HG02943 (cell line): ENCODE results near the gene CACNA1G.

ENCODE experiments used
- ATAC-seq: cut with Tn5 transposase; IDR thresholded peaks from one replicate; pipeline ENCODE4 v1.9.1; 2021; ENCODE audit warnings: mild to moderate bottlenecking, low read depth, moderate library complexity; ENCODE audit not compliant: unreplicated experiment

Gene CACNA1G

DNA sequence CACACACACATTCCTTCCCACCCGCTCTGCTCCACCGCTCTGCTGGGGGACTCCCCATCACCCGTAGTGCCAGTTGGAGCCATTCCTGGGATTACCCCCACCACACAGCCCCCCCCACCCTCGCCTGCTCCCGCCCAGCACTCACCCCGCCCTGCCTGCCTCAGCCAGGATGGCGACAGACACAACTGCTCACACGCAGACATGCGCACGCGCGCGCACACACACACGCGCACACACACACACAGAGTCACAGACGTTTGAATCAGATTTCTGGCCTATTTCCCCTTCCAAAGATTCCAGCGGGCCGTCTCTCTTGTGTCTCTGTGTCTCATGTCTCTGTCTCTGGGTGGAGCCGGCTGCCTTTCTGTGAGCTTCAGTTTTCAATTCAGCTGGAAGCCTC lies 4.4 kb downstream of the CACNA1G start:
- no peak for ATAC-seq

DNA sequence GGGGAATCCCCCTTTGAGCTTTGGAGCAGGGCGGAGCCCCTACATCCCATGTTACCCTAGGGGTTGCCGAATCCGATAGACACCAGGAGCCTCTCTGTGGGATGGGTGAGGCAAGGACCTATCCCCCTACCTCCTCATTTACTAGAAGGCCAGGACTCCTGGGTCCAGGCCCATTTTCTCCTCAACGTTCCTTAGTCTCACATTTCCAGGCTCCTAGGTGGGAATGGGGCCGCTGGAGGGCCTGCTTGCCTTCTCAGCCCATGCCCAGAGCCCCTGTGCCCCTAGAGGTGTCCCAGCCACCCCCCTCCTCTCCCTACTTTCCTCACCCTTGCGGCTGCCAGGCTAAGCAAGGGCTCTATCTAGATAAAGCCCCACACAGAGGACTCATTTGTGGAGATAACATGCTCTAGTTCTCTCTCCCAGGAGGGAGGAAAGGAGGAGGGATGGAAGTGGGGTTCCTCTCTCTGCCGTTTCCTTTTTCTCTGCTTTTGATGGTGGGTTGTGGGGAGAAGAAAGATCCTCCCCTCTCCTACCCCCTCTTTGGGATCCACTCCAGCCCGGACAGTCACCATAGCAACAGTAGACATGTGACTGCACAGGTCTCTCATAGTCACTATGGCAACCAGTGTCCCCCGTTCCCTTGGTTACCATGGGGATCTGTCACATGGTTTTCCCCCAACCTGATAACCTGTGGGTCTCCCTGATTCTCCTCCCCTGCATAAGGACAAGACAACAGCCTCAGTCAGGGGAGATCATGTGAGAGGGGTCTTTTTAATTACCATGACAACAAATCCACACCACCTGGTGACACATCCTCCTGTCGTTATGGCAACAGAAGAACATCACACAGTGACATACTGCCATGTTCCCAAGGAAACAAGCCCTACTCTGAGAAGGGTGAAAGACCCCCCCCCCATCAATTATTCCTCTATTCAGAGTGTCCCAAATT lies 5.2 kb downstream of the CACNA1G start:
- no peak for ATAC-seq

GRCh38 chr17:50566886-50567285 lies 6.4 kb downstream of the CACNA1G start:
- no peak for ATAC-seq

- ATAC-seq = no peak
Observed at GRCh38 chr17:50568659-50569058, 8.1 kb downstream of the CACNA1G start.

GRCh38 chr17:50569592-50569991 lies 9.1 kb downstream of the CACNA1G start:
- no peak for ATAC-seq

DNA sequence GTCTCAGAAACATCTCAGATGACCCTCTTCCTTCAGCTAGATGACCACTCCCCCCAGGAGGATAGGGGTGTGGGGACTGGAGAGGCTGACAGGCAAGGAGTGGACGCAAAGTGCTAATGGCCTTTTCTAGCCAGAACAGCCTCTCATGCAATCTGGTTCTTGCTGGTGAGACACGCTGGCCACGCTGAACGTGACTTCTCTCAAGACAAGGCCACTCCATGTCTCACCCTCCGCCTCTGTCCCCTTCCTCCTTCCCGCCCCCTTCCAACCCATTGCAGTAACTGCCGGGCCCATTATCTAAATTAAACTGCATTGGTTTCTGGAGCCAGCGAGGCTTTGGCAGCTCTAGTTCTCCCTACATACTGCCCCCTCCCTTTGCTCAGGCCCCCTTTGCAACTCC lies 9.5 kb downstream of the CACNA1G start:
- no peak for ATAC-seq

GRCh38 chr17:50570528-50570927 lies 10.0 kb downstream of the CACNA1G start:
- no peak for ATAC-seq

- no peak for ATAC-seq
Observed at GRCh38 chr17:50571681-50572080, 11.2 kb downstream of the CACNA1G start.

GRCh38 chr17:50572541-50572940 lies 12.0 kb downstream of the CACNA1G start:
- no peak for ATAC-seq

DNA sequence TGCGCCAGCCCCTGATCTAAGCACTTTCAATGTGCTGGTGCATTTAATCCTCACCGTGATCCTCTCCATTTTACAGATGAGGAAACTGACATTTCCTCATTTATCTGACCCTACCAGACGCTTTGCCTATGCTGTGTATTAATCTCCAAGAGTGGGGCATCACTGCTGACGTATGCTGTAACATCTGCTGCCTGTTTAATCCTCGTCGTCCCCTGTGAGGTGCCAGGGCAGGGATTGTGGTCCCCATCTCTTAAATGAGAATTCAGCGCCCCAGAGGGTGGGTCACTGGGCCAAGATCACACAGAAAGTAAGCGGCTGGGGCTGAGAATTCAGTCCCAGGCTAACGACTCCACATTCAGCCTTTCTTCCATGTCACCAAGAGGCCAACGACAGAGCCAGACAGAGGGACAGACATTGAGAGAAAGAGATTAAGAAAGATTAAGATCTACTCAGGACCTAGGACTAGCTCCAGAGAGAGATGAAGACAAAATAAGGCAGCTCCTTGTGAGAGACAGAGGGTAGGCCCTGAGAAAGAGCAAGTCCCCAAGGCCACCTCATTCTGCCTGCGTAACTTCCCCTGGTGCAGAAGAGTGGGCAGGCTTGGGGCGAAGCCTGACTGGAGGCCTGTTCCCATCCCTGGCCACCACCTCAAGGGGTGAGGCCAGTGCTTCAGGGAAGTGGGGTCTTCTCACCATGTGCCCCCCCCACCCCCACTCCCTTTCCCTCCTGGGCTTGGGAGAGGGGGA lies 13.5 kb downstream of the CACNA1G start:
- no peak for ATAC-seq

DNA sequence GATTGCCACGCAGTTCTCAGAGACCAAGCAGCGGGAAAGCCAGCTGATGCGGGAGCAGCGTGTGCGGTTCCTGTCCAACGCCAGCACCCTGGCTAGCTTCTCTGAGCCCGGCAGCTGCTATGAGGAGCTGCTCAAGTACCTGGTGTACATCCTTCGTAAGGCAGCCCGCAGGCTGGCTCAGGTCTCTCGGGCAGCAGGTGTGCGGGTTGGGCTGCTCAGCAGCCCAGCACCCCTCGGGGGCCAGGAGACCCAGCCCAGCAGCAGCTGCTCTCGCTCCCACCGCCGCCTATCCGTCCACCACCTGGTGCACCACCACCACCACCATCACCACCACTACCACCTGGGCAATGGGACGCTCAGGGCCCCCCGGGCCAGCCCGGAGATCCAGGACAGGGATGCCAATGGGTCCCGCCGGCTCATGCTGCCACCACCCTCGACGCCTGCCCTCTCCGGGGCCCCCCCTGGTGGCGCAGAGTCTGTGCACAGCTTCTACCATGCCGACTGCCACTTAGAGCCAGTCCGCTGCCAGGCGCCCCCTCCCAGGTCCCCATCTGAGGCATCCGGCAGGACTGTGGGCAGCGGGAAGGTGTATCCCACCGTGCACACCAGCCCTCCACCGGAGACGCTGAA lies 15.2 kb downstream of the CACNA1G start:
- ATAC-seq = no peak

DNA sequence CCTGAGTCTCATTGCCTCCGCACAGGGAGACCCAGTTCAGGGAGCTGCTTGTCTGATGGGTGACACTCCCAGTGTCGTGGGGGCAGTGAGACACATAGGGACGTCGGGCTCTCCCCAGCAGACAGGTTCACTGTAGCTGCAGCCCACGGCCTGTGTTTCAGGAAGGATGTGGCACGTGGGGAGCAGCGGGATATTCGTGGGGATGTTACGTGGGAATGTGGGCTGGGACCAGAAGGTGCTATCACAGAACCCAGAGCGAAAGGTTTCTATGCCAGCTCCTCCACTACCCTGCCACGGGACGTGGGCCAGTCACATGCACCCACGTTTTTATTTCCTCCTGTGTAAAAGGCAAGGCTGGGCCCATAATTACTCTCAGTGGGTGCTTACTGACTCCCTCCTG lies 16.3 kb downstream of the CACNA1G start:
- no peak for ATAC-seq

DNA sequence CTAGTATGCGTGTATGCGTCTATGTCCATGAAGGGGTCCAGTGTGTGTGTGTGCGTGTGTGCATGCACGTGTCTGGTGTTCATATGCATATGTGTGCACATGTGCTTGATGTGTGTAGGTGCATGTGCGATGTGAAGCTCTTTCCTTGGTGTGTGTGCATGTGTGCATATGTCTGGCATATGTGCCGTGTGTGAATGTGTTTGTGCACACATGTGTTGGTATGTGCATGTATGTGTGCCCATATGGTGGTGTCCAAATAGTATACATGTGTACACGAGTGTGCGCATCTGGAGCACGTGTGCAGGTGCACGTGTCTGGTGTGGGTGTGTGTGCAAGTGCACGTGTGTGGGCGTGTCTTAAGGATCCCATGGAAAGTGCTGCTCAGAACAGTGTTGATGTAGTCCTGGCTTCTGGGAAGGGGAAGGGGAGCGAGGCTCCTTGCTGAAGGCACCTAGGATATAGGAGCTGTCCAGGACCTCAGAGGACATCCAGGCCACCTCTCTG lies 17.0 kb downstream of the CACNA1G start:
- no peak for ATAC-seq

DNA sequence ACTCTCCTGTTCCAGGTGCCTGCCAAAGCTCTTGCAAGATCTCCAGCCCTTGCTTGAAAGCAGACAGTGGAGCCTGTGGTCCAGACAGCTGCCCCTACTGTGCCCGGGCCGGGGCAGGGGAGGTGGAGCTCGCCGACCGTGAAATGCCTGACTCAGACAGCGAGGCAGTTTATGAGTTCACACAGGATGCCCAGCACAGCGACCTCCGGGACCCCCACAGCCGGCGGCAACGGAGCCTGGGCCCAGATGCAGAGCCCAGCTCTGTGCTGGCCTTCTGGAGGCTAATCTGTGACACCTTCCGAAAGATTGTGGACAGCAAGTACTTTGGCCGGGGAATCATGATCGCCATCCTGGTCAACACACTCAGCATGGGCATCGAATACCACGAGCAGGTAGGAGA lies 17.7 kb downstream of the CACNA1G start:
- ATAC-seq = no peak

GRCh38 chr17:50579399-50579798 lies 18.9 kb downstream of the CACNA1G start:
- no peak for ATAC-seq

DNA sequence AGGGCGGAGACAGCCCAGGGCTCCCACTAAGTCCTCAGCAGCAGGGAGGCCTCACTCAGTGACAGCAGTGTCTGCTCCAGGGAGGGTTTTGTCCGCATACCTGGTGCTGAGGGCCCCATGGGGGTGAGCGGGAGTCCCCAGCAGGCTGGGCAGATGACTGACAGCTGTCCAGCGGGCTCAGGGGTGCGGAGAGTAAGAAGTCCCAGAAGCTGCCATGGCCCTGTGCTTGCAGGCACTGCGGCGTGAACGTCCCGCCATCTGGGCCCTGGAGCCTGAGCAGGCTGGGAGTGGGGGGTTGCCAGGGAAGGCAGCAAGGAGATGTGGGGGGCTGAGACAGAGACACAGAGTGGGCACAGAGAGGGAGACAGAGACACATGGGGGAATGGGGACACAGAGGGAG lies 20.1 kb downstream of the CACNA1G start:
- ATAC-seq = no peak

DNA sequence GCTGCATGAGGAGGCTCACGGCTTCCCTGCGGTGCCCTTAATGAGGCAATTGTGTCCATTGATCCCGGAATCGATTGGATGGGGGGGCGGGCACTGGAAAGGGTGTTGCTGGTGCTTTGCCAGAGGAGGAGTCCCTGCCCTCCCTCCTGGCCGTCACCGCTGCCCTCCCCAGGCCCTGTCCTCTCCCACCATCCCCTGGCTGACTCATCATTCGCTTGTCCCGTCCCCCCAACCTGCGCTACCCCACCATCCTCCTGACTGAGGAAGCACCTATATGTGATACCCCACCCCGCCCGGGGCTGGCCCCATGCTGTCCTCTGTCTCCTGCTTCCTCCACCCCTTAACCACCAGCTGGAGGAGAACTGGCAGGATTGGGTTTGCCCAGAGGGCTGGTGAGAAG lies 20.8 kb downstream of the CACNA1G start:
- ATAC-seq = no peak

DNA sequence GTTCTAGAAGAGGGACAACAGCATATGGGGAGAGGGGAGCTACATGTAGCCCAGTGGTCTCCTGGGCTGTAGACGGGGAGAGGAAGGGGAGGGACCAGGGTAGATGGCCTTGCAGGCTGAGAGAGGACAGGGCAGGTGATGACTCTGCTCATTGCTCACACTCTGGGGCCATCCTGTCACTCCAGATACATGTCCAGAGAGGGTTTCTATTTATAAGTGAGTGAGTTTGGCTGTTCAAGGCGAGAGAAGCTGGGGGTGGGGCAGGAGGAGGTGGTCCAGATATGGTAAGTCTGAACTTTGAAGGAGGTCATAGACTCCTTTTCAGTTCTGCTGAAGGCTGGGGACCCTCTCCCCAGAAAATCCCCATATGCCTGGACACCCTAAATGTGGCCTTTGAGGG lies 22.2 kb downstream of the CACNA1G start:
- ATAC-seq = no peak

- no peak for ATAC-seq
Observed at GRCh38 chr17:50583641-50584040, 23.1 kb downstream of the CACNA1G start.

GRCh38 chr17:50584116-50584515 lies 23.6 kb downstream of the CACNA1G start:
- ATAC-seq = no peak

GRCh38 chr17:50584749-50585148 lies 24.2 kb downstream of the CACNA1G start:
- ATAC-seq = no peak
